SK-N-MC (cell line): ENCODE measurements around the gene CEP44.

Source experiments
- EZH2 ChIP-seq: fragments of 200-600 bp; sonication (generic); IDR thresholded peaks from one replicate; pipeline ENCODE4 v1.6.1; 2017; ENCODE audit warnings: antibody characterized with exemption
- POLR2AphosphoS5 ChIP-seq: IDR thresholded peaks from 2 replicates; pipeline ENCODE4 v1.6.1; 2012; ENCODE audit warnings: mild to moderate bottlenecking, low read depth, low read length, borderline replicate concordance

DNA sequence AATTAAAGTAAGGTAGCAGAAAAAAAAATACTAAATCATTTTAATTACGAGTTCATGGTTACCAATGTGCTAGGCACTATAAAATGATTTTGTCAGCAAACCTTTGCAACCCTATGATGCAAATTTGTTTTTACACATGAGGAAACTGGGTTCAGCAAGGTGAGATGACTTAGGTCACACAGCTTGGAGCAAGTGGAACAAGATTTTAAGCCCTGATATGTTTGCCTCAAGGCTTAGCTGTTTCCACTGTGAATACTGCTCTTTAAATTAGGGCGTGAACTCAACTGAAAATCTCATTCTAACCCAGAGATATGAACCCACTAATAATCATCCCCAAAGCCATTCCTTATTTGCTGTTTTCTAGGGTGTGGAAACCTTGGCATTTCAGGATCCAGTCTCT lies 86.3 kb downstream of the CEP44 start:
- no peak for TF ChIP-seq POLR2AphosphoS5
- TF ChIP-seq EZH2, result no peak
